GM21515 (cell line): ENCODE data around the gene SLC9A8.

ENCODE experiments used
- ATAC-seq: cut with Tn5 transposase; IDR thresholded peaks from one replicate; pipeline ENCODE4 v1.9.1; 2021; ENCODE audit not compliant: unreplicated experiment

The SLC9A8 gene

DNA sequence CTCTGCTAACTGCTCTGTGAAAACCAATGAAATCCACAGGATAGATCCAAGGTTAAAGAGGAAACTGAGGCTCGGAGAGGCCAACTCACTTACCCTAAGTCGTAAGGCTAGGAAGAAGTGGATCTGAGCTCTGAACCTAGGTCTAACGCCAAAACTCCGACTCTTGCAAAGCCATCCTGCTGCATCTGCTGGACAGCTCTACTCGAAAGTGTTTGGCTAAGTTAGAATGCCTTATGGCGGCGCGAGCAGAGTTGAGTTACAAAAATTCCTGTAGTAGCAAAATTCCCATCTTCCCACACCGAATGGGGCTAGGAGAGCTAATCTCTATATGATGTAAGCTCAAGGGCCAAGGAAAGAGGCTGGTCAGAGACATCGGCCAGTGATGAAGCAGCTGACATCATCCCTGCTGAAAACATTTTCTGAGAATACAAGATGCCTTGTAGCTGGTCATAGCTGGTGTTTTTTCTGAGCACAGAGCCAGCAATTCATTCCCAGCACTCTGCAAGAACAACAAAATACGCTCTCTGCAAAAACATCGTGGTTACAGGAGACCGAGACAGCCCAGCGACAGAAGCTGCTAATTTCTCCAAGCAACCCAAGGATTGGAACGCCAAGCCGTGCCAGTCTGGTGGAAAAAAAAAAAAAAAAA, 100.9 kb downstream of the SLC9A8 start:
- no peak for ATAC-seq

DNA sequence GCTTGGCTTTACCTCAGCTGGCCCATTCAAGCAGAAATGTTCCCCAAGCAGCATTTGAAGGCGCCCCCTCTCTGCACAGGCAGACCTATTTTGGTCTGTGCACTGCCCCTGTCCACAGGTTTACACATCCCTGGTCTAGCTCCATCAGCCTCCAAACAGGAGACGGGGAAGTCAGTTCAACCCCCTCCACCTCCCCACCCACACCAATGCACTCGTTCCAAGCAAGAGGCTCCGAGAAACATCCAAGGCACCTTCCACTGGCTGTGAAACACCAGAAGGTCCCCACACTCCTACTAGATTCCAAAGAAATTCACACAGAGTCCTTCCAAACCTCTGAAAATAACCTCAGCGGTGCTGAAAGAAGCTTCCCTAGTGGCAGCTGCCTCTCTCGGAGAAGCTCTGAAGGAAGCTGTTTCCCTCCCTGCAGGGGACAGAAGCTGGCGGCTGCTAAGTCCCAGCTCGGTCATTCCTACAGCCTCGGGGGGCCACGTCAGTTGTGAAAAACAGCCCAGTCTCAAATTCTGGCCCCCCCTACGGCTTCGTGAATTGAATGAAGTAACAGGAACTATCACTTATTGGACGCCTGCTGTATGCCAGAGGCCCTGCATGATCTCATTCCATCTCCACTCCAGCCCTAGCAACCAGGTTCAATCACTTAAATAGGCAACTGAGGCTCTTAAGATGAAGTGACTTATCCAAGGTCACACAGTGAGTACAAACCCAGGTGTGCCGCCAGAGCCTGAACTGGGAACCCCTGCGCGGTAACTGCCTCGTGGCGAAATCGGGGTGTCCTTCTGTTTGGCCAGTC, 101.9 kb downstream of the SLC9A8 start:
- no peak for ATAC-seq

DNA sequence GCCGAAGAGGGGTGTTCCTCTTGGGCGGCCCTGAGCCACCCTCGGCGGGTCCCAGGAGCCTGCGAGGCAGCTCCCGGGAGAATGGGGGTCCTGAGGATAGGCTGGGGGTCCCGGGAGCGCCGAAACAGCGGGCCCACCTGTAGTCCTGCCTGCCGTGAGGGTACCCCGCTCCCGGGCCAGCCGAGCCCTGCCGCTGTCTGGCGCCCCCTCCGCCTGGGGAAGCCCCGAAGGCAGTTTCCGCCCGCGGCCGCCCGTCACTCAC, 102.4 kb downstream of the SLC9A8 start:
- peak; percentile 9 for ATAC-seq

DNA sequence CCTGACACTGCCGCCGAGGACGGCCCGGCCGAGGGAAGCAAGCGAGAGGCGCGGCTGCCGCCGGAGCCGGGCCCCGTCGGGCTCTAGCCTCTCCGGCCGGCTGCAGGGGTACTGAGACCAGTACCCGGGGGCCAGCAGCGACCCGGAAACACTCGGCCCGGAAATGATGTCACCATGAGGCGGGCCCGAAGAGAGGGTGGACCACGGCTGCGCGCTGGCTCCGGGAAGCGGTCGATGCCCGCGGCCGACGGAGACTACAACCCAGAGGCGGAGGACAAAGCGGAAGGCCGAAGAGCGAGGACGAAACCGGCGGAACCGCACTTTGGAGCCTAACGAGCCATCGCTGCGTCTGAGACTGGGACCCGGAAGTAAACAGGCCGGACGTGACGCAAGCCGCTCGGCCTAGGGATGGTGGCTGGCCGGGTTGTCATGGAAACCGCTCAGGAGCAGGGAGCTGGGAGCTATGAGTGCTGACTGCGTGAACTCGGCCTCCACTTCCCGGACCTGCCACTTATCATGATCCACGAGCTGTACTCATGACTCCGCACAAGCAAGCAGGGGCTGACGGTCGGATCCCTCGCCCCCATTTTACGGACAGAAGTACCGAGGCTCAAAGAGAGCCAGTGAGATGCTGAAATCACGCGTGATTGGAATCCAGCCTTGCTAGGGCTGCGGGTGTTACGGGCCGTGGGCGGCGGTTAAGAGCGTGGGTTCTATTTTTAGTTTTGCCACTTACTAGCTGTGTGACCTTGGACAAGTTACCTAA, 102.9 kb downstream of the SLC9A8 start, which contains the start of gene SPATA2:
Gene SPATA2, minus strand, starts transcription at position 150 of the 766 bp plus-strand sequence. CDS start 7,039 bp downstream, outside the sequence.
- ATAC-seq: peak; percentile 79

DNA sequence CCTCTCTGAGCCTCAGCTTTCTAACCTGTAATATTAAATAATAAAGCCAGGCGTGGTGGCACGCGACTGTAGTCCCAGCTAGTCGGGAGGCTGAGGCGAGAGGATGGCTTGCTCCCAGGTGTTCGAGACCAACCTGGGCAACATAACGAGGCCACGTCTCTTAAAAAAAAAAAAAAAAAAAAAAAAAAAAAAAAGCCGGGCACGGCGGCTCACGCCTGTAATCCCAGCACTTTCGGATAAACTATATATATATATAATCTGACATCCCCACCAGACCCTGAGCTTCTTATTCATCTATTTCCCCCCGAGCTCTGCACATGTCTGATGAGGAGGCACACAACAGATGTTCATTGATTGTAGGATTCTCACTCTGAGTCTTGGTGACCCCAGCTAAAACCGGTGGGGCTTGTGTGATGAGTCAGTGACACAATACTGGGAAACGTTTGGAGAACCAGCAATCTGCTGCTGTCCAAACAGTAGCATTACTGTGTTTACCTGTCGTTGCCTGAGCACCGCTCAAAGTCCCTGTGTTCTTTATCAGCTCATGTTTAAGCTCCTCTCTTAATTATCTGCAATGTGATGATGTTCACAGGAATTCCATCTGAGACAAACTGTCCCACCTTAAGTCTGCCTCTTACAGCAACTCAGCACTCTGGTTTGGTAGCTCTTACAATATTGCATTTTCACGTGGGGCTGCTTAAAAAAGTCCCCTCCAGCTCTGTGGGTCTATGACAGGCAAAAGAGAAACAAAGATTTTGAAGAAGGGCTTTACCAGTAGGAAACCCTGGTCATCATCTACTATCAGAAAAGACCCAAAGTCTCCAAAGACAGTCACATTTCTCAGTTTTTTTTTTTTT, 103.7 kb downstream of the SLC9A8 start:
- ATAC-seq: no peak

DNA sequence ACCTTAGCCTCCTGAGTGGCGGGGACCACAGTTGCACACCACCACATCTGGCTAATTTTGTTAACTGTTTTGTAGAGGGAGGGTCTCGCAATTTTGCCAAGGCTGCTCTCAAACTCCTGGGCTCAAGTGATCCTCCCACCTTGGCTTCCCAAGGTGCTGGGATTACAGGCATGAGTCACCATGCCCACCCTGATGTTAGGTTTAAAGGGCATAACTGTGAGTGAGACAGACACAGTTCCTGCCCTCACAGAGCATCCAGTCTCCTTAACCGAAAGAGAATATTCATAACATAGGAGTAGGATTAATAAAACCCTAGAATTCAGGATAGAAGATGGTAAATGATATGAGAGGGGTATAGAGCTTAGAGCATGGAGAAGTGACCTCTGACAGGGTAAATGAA, 105.8 kb downstream of the SLC9A8 start:
- no peak for ATAC-seq

DNA sequence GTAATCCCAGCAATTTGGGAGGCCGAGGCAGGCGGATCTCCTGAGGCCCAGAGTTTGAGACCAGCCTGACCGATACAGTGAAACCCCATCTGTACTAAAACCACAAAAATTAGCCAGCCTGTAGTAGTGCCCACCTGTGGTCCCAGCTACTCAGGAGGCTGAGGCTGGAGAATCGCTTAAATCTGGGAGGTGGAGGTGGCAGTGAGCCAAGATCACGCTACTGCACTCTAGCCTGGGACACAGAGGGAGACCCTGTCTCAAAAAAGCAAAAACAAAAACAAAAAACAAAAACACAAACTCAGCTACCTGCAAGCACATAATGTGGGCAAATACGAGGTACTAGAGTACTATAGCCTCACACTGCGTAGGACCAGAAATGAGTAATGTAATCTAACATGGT, 106.4 kb downstream of the SLC9A8 start:
- no peak for ATAC-seq

DNA sequence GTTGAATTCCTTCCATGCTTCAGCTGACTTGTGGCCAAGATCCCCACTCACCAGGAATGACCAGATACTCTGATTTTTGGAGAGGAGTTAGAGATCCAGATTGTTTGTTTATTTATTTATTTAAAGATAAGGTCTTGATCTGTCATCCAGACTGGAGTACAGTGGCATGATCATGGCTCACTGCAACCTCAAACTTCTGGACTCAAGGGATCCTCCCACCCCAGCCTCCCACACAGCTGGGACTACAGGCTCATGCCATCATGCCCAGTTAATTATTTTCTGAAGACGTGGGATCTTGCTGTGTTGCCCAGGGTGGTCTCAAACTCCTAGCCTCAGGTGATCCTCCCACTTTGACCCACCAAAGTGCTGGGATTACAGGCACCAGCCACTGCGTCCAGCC, 106.8 kb downstream of the SLC9A8 start:
- ATAC-seq: no peak

DNA sequence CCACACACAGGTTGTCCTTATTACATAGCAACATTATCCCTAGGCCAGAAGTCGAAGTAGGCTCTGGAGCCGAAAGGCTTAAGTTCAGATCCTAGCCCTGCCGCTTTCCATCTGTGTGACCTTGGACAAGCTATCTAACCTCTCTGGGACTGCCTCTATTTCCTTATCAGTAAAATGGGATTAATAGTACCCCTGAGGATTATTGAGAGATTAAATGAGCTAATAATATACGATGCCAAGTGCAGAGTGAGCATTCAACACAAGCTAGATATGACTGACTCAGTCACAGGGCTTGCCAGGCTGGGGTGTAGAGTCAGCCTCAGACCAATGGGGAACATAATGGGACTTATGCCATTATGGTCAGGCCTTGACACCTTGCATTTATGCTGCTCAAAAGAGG, 111.6 kb downstream of the SLC9A8 start:
- no peak for ATAC-seq

DNA sequence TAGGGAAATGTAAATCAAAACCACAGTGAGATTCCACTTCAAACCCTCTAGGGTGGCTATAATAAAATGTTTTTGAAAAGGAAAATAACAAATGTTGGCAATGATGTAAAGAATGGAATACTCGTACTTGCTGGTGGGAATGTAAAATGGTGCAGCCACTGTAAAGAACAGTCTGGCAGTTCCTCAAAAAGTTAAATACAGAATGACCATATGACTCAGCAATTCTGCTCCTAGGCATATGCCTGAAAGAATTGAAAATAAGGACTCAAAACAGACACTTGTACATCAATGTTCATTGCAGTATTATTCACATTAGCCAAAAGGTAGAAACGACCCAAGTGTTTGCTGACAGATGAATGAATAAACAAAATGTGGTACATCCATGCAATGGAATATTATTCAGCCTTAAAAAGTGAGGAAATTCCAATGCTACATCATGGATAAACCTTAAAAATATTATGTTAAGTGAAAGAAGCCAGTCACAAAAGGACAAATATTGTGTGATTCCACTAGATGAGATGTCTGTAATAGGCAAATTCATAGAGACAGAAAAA, 113.3 kb downstream of the SLC9A8 start:
- no peak for ATAC-seq

DNA sequence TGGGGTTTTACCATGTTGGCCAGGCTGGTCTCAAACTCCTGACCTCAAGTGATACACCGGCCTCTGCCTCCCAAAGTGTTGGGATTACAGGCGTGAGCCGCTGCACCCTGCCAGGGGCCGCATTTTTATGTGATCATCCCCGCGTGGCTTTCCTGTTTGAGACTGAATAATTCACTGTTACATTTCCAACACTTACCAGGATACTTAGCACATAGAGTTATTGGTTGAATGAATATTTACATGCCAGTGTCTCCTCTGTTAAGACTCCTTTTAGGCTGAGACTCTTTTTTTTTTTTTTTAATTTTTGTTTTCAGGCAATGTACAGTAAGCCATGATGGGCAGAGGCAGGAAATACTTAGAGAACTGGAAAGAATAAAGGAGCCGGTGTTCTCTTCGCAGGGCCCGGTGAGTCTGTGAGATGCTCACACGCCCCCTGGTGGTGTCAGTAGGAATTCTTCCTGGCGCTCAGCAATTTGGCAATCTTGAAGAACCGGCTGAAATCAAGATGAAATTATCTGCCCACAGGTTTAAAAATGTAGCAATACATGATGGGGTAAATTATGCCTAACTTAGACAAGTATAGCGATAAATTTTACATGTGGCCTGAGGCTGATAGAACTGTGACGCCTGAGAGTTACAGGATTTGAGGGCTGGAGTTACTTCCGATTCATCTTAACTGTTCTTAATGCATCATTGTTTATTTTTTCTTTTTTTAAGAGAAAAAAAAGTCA, 115.9 kb downstream of the SLC9A8 start:
- ATAC-seq: peak; percentile 70

DNA sequence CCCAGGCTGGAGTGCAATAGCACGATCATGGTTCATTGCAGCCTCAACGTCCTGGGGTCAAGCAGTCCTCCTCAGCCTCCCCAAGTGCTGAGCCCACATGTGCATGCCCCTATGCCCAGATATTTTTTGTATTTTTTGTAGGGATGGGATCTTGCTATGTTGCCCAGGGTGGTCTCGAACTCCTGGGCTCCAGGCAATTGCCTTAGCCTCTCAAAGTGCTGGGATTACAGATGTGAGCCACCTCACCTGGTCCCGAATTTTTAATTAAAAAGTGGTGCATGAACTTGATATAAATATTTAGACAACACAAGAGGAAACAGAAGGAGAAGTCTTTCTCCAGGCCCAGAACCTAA, 116.5 kb downstream of the SLC9A8 start:
- ATAC-seq: no peak

DNA sequence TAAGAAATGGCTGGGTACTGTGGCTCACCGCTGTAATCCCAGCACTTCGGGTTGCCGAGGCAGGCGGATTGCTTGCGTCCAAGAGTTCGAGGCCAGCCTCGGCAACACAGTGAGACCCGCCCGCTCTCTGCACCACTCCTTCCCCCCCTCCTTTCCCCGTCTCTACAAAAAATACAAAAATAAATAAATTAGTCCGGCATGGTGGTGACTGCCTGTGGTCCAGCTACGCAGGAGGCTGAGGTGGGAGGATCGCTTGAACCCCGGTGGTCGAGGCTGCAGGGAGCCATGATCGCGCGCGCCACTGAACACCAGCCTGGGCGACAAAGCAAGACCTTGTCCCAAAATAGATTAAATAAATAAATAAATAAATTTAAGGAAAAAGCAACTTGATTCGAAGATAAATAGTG, 123.1 kb downstream of the SLC9A8 start:
- ATAC-seq: peak; percentile 6

DNA sequence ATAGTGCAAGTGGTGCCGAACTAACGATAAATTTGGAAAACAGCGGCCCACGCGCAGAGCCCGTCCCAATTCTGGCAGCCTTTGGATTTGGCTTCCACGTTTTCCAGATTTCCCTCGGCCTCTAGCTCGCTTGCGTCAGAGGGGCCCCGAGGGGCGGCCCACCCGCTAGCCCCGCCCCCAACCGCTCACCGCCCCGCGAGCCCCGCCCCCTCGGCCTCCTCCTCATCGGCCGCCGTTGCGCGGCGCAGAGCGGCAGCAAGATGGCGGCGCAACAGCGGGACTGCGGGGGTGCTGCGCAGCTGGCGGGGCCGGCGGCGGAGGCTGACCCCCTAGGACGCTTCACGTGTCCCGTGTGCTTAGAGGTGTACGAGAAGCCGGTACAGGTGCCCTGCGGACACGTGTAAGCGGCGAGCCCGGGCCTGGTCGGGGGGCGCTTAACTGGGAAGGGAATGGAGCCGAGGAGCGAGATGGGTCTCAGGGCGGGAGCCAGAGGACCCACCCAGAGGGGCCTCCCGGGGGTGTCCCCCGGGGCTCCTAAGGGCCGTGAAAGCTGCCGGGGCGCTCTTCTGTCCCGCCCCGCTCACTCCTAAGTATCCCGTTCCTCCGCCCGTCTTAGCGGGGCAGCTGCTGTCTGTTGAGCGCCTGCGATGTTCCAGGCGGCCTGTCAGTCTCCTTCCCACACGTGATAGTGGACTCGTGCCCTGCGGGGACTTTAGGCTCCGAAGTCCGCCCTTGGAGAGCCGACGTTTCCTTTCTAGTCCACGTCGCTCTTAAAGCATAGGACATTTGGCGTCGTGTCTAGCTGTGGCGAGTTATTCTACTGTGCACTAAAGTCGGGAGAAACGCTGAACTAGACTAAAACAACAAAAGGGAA, 123.8 kb downstream of the SLC9A8 start, which contains the start of gene RNF114:
Gene RNF114, plus strand, starts transcription at position 245 of the 874 bp plus-strand sequence. Its CDS starts 16 bp downstream, at position 261.
- ATAC-seq: peak; percentile 60

DNA sequence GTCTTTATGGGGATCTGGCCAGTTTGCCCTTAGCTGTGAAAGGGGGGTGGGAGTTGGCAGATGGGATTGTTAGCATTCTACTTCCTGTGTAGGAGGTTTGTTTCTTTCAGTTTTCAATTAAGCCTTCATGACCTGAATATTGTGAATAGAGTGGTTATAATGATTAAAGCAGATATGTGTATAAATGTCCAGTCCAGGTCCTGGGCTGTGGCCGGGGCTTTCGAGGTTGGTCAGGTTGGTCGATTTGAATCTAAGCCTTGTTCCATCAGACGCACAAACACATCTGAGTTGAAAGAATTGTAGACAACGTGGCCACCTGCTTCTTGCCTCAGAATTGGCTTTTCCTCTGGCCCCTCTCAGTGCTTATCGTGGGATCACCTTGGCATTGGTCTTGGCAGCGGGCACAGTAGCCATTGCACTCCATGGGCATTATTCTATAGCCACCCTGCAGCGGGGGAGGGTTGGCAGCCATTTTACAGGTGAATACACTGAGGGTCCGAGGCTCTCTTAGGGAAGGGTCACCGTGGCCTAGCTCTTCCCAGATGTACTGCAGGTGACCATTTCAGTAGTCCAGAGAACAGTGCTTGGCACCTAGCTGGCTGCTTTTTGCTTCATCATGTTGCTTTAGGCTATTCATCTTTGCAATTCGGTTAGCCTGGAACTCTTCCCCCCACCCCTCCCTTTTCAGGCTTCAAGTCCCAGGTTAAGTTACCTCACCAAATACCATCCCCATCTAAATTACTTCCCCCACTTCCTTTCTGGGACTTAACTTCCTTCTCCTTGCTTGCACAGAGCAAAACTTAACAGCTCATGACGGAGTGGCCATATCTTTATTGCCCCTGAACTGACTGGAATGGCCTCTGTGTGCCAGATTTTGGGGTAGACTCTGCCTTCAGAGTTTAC, 124.7 kb downstream of the SLC9A8 start:
- ATAC-seq: no peak

DNA sequence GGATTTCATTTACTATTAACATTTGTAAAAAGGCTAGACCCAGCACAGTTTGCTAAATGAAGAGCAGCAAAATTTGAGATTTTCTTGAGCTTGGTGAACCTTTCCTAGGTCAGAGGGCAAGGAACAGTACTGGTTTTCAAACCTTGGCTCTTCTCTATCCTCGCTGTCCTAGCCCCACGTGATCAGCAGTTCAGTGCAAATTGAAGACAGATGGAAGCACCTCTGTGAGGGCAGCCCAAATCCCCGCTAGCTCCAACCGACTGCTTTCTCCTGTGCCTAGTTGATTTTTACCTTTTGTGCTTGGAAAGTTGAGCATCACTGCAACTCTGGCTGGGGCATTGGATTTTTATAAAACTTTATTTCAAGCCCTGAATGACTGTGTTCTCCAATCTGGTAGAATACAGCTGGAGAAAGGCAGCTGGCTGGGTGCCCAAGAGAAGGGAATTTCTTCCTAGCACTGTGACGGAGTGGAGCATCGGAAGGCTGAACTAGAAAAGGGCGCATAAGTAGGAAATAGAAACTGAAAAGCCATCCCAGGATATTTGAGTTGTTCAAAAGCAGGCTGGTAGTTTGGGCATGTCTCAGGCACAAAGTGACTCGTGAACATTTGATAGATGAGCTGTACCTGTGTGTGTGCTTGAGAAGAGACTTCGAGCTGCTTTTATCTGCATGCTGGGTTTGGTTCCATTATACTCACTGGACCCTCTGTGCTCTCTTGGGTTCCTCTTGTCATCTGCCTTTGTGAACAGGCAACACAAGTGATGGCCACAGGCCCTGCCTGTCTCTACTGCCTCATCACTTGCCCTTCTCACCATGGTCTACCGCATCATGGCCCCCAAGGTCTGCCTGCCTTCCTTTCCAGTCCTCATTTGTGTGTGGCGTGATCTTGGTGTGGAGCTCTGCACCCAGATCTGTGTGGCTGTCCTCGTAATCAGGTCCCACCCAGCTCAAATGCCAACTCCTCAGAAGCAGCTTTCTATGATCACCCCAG, 125.8 kb downstream of the SLC9A8 start:
- no peak for ATAC-seq

DNA sequence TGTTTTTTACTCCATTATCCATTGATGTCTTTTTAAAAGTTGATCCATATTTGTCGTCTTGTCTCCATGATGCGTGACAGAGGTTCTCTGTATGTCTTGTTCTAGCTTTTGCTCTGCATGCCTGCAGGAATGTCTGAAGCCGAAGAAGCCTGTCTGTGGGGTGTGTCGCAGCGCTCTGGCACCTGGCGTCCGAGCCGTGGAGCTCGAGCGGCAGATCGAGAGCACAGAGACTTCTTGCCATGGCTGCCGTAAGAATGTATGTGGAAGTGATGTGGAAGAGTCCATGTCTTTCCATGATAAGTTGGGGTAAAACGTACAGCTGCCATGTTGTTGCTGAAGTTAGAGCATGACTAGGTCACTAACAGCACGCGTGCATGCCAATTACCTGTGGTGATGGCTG, 128.8 kb downstream of the SLC9A8 start:
- no peak for ATAC-seq
